Adrenal gland (tissue), 12 donors: ENCODE results near the gene CCKAR. TPM values are rescaled to one million over a fixed set of nuclear protein-coding genes. Genes with fewer than 3 reads are reported as not detected.

Source experiments
- DNase-seq, 7 donors: peaks; one replicate each; pipeline ENCODE4 v3.0.0-alpha.2; 2019 to 2020
- H3K27ac ChIP-seq, 5 donors: fragments of 200-600 bp; sonication (generic) in 4 of 5; 1 replicate in 3 of 5; 2 replicates in 2 of 5; pipeline versions ENCODE4 v1.5.1 to v1.8.0; 2016 to 2020; ENCODE audit warnings: mild to moderate bottlenecking in 1 of 5
- H3K27me3 ChIP-seq: fragments of 200-600 bp; 2 replicates; pipeline ENCODE4 v1.8.0; 2021
- H3K36me3 ChIP-seq, 2 donors: fragments of 200-600 bp; replicated peaks in 1 of 2; 1 replicate in 1 of 2; 2 replicates in 1 of 2; pipeline versions ENCODE4 v1.5.1 to v1.8.0; 2018 to 2022
- H3K4me1 ChIP-seq, 2 donors: fragments of 200-600 bp; replicated peaks in 1 of 2; 1 replicate in 1 of 2; 2 replicates in 1 of 2; pipeline versions ENCODE4 v1.5.1 to v1.8.0; 2018 to 2021
- H3K4me3 ChIP-seq, 4 donors: fragments of 200-600 bp; sonication (generic) in 3 of 4; one replicate each; pipeline ENCODE4 v1.5.1; 2016 to 2018
- H3K9me3 ChIP-seq, 3 donors: fragments of 200-600 bp; sonication (generic) in 1 of 3; replicated peaks in 1 of 3; 1 replicate in 2 of 3; 2 replicates in 1 of 3; pipeline versions ENCODE4 v1.5.1 to v1.8.0; 2016 to 2021
- CTCF ChIP-seq, 6 experiments: fragments of 450-650 bp in 4 of 6; fragments of 200-600 bp in 2 of 6; sonication (generic) in 1 of 6; IDR thresholded peaks; 1 replicate in 5 of 6; 2 replicates in 1 of 6; pipeline versions ENCODE4 v1.5.1 to v1.8.0; 2016 to 2021; ENCODE audit warnings: antibody characterized with exemption in 6 of 6, mild to moderate bottlenecking in 2 of 6, moderate library complexity in 1 of 6
- POLR2A ChIP-seq, 2 donors: fragments of 450-650 bp; IDR thresholded peaks; one replicate each; pipeline ENCODE4 v1.6.1; 2017; ENCODE audit warnings: antibody characterized with exemption in 2 of 2, mild to moderate bottlenecking in 2 of 2, moderate library complexity in 1 of 2
- WGBS, 4 donors: extraction: QIAGEN DNeasy Blood & Tissue Kit in 2 of 4; methylation state at CpG; one replicate each; pipeline versions ENCODE4 v1.1.5 to v1.1.7; 2013 to 2017; 5-methylcytosine and 5-hydroxymethylcytosine counted together
- intact Hi-C, 2 donors: fragments of 100-400 bp; cut with DNase I; formaldehyde crosslinking; loops; one replicate each; pipeline versions ENCODE4 v1.14.1 to v1.15.0; 2022 to 2023
- polyA plus RNA-seq, 3 donors: library from polyadenylated mRNA; stranded (reverse); fragments of 200-250 nt in 2 of 3; fragments of 350-450 nt in 1 of 3; fragmentation: Illumina TruSeq in 1 of 3; extraction: RNeasy Lipid Tissue Mini Kit (QIAGEN cat#74804) in 1 of 3; gene quantifications; one replicate each; pipeline ENCODE4 v1.2.3, GENCODE V29; 2013 to 2014
- total RNA-seq, 9 donors: library from RNA; depleted of rRNA in 4 of 9; stranded (reverse); fragments of >200 nt in 4 of 9; fragments of 120-200 nt in 1 of 9; fragmentation: NEBNext Ultra II Directional in 1 of 9; extraction: Animal tissue kit (Norgen Biotek cat#: 25700) in 1 of 9; gene quantifications; one replicate each; pipeline versions ENCODE4 v1.1.0 to v1.2.4, GENCODE V29; 2013 to 2023
- donor health status: healthy with polysubstance abuse.
- donor health status: Bipolar disorder and iron deficiency.
- donor health status: DM: yes; HTN: yes; CAD: no.
- donor health status: DM: no; HTN: no; CAD: no.
- donor health status: DM: no; HTN: no; CAD: no.
- donor health status: DM: yes; HTN: yes; CAD: no.

CCKAR gene
- total and polyA plus RNA-seq, 12 donors = 0.11 to 0.61 TPM; not detected in 10

GRCh38 chr4:26524011-26524410 lies 33.7 kb upstream of the CCKAR start:
- TF ChIP-seq POLR2A (IDR thresholded peaks at IDR 0.05) (no peak), CTCF (IDR thresholded peaks at IDR 0.05) (no peak)
- Histone ChIP-seq H3K27ac (no peak overlapping the region), H3K4me3 (no peak overlapping the region), H3K9me3 (no peaks in the 10 kb centered on the region), H3K4me1 (no peaks in the 10 kb centered on the region), H3K27me3 (no peaks in the 10 kb centered on the region), H3K36me3 (no peaks in the 10 kb centered on the region)
- intact Hi-C loops = no loop called here
- DNase-seq = no peak
- 47 to 88% (median 64%) methylated on average over 1 of the region's 1 CpG for WGBS, 4 donors

GRCh38 chr4:26522478-26522877 lies 32.2 kb upstream of the CCKAR start:
- no peaks in the 10 kb centered on the region for H3K4me1 ChIP-seq
- no peak overlapping the region for H3K27ac ChIP-seq
- H3K27me3 ChIP-seq = no peaks in the 10 kb centered on the region
- no peak for DNase-seq
- WGBS, 4 donors = 37 to 50% (median 44%) methylated on average over 3 of the region's 3 CpGs
- TF ChIP-seq POLR2A (IDR thresholded peaks at IDR 0.05) (peak in 1 of 2 donors; percentile 43), CTCF (IDR thresholded peaks at IDR 0.05) (no peak)
- H3K9me3 ChIP-seq = no peaks in the 10 kb centered on the region
- no peaks in the 10 kb centered on the region for H3K36me3 ChIP-seq
- no peak overlapping the region for H3K4me3 ChIP-seq
- intact Hi-C loops = no loop called here

GRCh38 chr4:26520728-26521450 lies 30.6 kb upstream of the CCKAR start:
- intact Hi-C loops = no loop called here
- Histone ChIP-seq H3K4me3 (no peak overlapping the region), H3K36me3 (no peaks in the 10 kb centered on the region), H3K4me1 (peaks cover 0 to 5% of the 10 kb centered on the region in 2 donors), H3K9me3 (no peaks in the 10 kb centered on the region), H3K27me3 (no peaks in the 10 kb centered on the region), H3K27ac (no peak overlapping the region)
- WGBS, 4 donors = 83 to 90% (median 86%) methylated on average over 7 of the region's 7 CpGs
- TF ChIP-seq POLR2A (IDR thresholded peaks at IDR 0.05) (no peak), CTCF (IDR thresholded peaks at IDR 0.05) (no peak)
- no peak for DNase-seq

- Histone ChIP-seq H3K27ac (no peak overlapping the region), H3K4me3 (no peak overlapping the region), H3K27me3 (no peaks in the 10 kb centered on the region), H3K9me3 (no peaks in the 10 kb centered on the region), H3K4me1 (peaks cover 0 to 5% of the 10 kb centered on the region in 2 donors), H3K36me3 (no peaks in the 10 kb centered on the region)
- WGBS, 4 donors = 65 to 83% (median 72%) methylated on average over 2 of the region's 2 CpGs
- TF ChIP-seq POLR2A (IDR thresholded peaks at IDR 0.05) (no peak), CTCF (IDR thresholded peaks at IDR 0.05) (no peak)
- no peak for DNase-seq
- intact Hi-C loops = no loop called here
These were observed 25.7 kb upstream of the CCKAR start for GRCh38 chr4:26515936-26516335.
